ENCODE data around the gene UAP1L1. TPM values are rescaled to one million over a fixed set of nuclear protein-coding genes. Genes with fewer than 3 reads are reported as not detected.

UAP1L1 gene
- total RNA-seq, 1 donor from 2014 or later: 13.3 TPM

- intact Hi-C loops (cut with DNase I): no loop called here
- peaks cover 39% of the 10 kb centered on the region for H3K4me1 ChIP-seq
- peak overlapping the region; percentile 68 to 77 for H3K4me3 ChIP-seq
- TF ChIP-seq CTCF (IDR thresholded peaks at IDR 0.05): no peak
- no peak for DNase-seq (ENCODE audit: extremely low spot score in 2 of 2)
- H3K9me3 ChIP-seq: no peaks in the 10 kb centered on the region
- no peak overlapping the region for H3K27ac ChIP-seq
- peaks cover 0 to 34% of the 10 kb centered on the region in 2 donors for H3K36me3 ChIP-seq
- H3K27me3 ChIP-seq: no peaks in the 10 kb centered on the region
These were observed 1.5 kb downstream of the UAP1L1 start for GRCh38 chr9:137078701-137079400.

GRCh38 chr9:137079401-137079787 is 2.1 kb downstream of the UAP1L1 start:
- Histone ChIP-seq H3K4me1 (peaks cover 45% of the 10 kb centered on the region), H3K4me3 (no peak overlapping the region), H3K9me3 (no peaks in the 10 kb centered on the region), H3K27ac (no peak overlapping the region), H3K36me3 (peaks cover 0 to 34% of the 10 kb centered on the region in 2 donors), H3K27me3 (no peaks in the 10 kb centered on the region)
- TF ChIP-seq CTCF (IDR thresholded peaks at IDR 0.05): no peak
- TF ChIP-seq POLR2A (IDR thresholded peaks at IDR 0.05): no peak
- TF ChIP-seq POLR2AphosphoS5 (IDR thresholded peaks at IDR 0.05; ENCODE audit: insufficient read depth in 1 of 2, low read depth in 1 of 2): no peak
- intact Hi-C loops (cut with DNase I): no loop called here
- no peak for DNase-seq (ENCODE audit: extremely low spot score in 2 of 2)

- TF ChIP-seq CTCF (IDR thresholded peaks at IDR 0.05) (no peak), POLR2A (IDR thresholded peaks at IDR 0.05) (no peak), POLR2AphosphoS5 (IDR thresholded peaks at IDR 0.05; ENCODE audit: insufficient read depth in 1 of 2, low read depth in 1 of 2) (no peak)
- DNase-seq (ENCODE audit: extremely low spot score in 2 of 2): no peak
- Histone ChIP-seq H3K36me3 (peaks cover 0 to 34% of the 10 kb centered on the region in 2 donors), H3K9me3 (no peaks in the 10 kb centered on the region), H3K27me3 (no peaks in the 10 kb centered on the region), H3K27ac (no peak overlapping the region), H3K4me3 (no peak overlapping the region), H3K4me1 (peaks cover 54% of the 10 kb centered on the region)
- intact Hi-C loops (cut with DNase I): no loop called here
These were observed 3.2 kb downstream of the UAP1L1 start for GRCh38 chr9:137080260-137081122.

DNA sequence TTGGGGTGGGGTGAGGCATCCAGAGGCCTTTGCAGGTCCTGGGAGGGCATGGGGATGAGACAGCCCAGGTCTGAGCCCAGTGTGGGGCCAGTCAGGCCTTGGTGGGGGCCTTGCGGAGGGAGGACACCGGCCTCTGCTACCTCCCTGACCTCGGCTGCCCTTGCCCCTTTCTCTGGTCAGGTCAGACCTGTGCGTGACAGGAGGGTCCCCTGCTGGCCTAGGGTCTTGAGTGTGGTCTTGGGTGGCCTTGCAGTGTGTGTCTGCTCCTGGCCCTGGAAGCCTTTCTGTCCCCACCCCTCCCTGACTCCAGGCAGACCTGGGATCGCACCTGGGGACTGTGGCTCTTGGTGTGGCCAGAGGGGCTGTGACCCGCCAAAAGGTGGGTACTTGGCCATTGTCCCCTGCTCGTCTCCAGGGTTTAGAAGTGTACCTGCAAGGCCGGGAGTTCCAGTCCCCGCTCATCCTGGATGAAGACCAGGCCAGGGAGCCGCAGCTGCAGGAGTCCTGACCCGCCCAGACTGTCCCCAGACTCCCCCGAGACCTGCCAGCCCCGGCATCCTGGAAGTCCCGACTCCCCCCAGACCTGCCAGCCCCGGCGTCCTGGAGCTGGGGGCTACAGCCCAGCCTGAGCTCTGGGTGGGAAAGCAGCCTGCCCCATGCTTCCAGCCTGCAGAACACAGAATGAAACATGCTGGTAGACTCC is 5.1 kb downstream of the UAP1L1 start:
- TF ChIP-seq POLR2AphosphoS5 (IDR thresholded peaks at IDR 0.05; ENCODE audit: insufficient read depth in 1 of 2, low read depth in 1 of 2): no peak
- TF ChIP-seq CTCF (IDR thresholded peaks at IDR 0.05): no peak
- no peak for TF ChIP-seq POLR2A (IDR thresholded peaks at IDR 0.05)
- Histone ChIP-seq H3K27ac (peak overlapping the region; percentile 90), H3K4me1 (peaks cover 62% of the 10 kb centered on the region), H3K27me3 (no peaks in the 10 kb centered on the region), H3K9me3 (no peaks in the 10 kb centered on the region), H3K36me3 (peaks cover 0 to 34% of the 10 kb centered on the region in 2 donors), H3K4me3 (no peak overlapping the region)
- intact Hi-C loops (cut with DNase I): no loop called here
- no peak for DNase-seq (ENCODE audit: extremely low spot score in 2 of 2)

Data from vagina (tissue), 2 donors.